Esophagus squamous epithelium (tissue), 4 donors: ENCODE data around the gene TBPL1.

Experiments
- POLR2A ChIP-seq, 4 donors: fragments of 450-650 bp; IDR thresholded peaks; one replicate each; pipeline ENCODE4 v1.6.1; 2017; ENCODE audit warnings: antibody characterized with exemption in 4 of 4, mild to moderate bottlenecking in 4 of 4, moderate library complexity in 3 of 4
- TF ChIP-seq, protein P1 (sequence below), 6 experiments: fragments of 450-650 bp in 4 of 6; fragments of 200-600 bp in 2 of 6; sonication (generic) in 2 of 6; IDR thresholded peaks; one replicate each; pipeline ENCODE4 v1.5.1; 2016 to 2019; ENCODE audit warnings: antibody characterized with exemption in 6 of 6, mild to moderate bottlenecking in 4 of 6, moderate library complexity in 4 of 6

DNA sequence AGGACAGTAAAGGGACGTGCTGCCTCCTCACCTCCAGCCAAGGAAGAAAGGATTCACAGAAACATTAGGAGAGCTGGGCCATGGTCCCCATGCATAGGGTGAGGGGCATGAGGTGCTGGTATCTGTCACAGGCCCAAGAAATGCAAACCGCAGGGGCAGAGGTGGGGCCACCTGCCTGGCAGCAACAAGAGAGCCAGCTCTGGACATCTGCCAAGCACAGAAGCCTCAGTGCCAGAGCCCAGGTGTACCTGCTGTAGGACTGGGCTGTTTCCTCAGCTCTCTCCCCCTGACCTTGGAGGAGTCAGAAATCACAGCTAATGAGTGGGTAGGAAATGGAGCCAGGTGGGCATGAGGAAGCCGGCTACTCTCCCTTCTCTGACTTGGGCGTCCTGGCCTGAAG, 54.1 kb downstream of the TBPL1 start:
- TF ChIP-seq, protein P1, sequence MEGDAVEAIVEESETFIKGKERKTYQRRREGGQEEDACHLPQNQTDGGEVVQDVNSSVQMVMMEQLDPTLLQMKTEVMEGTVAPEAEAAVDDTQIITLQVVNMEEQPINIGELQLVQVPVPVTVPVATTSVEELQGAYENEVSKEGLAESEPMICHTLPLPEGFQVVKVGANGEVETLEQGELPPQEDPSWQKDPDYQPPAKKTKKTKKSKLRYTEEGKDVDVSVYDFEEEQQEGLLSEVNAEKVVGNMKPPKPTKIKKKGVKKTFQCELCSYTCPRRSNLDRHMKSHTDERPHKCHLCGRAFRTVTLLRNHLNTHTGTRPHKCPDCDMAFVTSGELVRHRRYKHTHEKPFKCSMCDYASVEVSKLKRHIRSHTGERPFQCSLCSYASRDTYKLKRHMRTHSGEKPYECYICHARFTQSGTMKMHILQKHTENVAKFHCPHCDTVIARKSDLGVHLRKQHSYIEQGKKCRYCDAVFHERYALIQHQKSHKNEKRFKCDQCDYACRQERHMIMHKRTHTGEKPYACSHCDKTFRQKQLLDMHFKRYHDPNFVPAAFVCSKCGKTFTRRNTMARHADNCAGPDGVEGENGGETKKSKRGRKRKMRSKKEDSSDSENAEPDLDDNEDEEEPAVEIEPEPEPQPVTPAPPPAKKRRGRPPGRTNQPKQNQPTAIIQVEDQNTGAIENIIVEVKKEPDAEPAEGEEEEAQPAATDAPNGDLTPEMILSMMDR (IDR thresholded peaks at IDR 0.05) = no peak
- no peak for TF ChIP-seq POLR2A (IDR thresholded peaks at IDR 0.05)
